ENCODE results near the gene COL5A1.

Gene COL5A1

GRCh38 chr9:134775081-134775951 is 133.7 kb downstream of the COL5A1 start:
- peak; percentile 15 for DNase-seq

DNA sequence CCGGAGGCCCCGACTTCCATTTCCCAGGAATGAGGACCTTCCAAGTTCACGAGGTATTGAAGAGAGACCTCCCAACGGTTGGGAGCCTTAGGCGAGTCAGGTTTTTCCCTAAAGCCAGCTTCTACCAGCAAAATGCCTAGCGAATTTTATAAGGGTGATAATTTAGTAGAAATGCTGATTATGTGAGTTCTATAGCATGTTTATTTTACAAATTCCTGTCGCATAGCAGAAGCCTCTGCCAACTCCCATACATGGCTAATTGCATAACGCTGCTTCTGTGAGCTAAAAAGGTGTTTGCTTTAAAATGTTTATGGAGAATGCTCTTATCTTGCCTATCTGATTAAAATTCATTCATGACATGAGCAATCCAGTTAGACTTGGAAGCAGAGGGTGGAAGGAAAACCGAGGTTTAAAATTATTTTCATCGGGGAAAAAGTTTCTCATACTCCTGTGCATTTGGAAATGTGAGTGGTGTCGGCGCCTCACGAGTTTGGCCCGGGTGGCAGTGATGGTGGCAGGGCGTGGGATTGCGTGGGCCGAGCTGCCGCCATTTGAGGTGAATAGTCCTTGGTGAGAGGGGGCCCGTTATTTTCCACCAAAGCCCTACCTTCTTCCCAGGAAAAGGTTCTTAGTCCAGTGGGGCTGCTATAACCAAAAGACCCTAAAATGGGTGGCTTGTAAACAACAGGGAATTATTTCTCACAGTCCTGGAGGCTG is 134.6 kb downstream of the COL5A1 start:
- no peak for DNase-seq

GRCh38 chr9:134777153-134777552 is 135.6 kb downstream of the COL5A1 start:
- no peak for DNase-seq

DNA sequence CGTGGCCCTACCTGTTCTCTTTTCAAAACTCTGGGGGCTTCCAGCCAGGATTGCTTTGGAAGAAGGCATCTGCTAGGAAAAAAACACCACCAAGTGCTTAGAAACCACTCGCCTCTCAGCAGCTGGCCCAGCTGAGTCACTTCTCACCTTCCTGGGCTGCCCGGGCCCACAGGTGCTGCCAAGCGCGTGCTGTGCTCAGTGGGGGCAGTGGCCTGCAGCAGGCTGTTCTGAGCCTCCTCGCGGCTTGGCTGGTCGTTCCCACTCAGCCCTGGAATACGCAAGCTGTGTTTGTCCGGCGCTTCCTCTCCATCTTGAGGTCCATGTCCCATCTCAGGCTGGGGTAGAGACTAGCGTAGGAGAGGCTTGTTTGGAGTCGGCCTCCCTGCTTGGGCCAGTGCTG is 136.6 kb downstream of the COL5A1 start:
- no peak for DNase-seq

DNA sequence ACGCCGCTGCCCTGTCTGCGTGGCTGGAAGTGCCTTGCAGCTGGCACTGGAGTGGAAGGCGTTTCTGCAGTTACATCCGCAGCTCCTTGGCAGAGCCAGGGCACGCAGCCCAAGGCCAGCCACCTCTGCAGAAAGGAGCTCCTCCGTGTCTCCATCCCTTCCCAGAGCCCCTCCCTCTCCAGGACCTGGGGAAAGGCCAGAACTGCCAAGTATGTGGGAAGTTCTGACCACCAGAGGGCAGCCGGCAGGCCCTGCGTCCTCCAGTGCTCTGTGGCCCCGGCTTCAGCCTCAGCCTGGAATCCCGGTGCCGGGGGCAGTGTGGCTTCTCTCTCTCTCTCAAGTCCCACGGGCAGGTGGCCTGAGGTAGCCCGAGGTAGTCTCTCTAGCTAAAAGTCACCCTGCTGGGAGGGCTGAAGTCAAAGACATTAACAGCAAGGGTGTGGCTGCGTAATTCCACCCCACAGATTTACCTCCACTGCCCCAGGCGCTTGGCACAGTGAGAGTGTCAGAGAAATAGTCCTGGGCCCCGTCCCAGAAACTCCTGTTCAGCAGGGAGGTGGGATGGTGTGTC is 137.3 kb downstream of the COL5A1 start:
- DNase-seq = no peak

GRCh38 chr9:134779640-134780039 is 138.0 kb downstream of the COL5A1 start:
- DNase-seq = no peak

DNA sequence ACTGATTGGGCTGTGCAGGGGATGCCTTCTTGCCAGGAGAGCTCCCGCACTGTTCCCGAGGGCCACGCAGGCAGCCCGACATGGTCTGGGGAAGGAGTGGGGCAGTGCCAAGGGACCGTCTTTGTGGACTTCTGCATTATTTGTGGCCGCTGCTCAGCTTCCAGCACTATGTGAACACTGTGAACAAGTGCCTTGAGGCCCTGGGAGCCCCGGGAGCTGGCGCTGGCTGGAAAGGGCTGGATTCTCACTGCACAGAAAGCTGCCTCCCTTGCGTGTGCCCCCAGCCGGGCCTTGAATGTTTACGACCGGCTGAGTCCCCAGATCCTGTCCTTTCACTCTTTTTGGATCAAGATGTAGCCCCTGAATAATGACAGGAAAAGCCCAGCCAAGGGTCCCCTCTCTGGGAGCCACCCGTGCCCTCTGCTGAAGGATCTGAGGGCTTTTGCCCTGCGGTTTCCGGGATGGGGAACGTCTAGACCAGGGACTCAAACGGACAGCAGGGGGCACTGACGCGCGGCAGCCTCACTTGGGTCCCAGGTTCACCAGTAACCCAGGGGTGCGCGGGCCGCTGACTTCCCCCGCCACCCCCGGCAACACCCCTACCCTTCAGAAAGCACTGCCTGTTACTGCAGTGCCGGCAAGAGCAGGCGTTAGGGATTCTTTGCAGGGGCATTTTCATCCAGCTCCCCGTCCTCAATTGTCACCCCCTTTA is 140.1 kb downstream of the COL5A1 start:
- no peak for DNase-seq

- DNase-seq = no peak
Observed at GRCh38 chr9:134782921-134783698, 141.5 kb downstream of the COL5A1 start.

- no peak for DNase-seq
Observed at GRCh38 chr9:134783699-134784039, 142.1 kb downstream of the COL5A1 start.

DNA sequence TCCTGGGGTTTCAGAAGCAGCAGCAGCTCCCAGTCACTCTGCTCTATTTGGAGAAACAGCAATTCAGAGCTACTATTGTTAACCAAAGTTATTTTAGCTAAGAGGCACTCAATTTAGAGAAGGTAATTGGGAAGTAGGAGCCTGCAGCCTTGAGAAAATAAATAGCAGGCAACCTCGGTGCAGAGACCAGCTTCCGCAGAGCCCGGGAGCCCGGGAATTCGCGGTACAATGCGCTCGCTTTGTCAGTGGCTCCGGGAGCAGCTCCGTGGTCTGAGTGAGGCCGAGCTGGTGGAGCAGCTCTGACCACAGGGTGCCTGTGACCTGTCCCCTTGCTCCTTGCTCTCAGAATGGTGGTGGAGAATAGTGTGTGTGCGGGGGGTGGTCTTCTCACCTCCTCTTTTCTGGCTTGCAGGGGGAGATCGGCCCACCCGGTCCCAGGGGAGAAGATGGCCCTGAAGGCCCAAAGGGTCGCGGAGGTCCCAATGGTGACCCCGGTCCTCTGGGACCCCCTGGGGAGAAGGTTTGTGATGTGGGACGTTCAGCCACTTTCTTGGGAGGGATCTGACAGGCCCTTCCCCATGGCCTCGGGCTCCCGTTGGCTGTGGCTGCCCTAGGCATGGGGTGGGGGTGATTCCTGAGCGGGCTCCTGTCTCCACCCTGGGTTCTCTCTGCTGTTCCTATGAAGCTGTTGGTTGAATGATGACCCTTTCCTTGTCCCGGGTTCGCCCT is 143.1 kb downstream of the COL5A1 start:
- no peak for DNase-seq

- no peak for DNase-seq
Observed at GRCh38 chr9:134785325-134786108, 143.9 kb downstream of the COL5A1 start.

GRCh38 chr9:134787601-134788531 is 146.3 kb downstream of the COL5A1 start:
- no peak for DNase-seq

DNA sequence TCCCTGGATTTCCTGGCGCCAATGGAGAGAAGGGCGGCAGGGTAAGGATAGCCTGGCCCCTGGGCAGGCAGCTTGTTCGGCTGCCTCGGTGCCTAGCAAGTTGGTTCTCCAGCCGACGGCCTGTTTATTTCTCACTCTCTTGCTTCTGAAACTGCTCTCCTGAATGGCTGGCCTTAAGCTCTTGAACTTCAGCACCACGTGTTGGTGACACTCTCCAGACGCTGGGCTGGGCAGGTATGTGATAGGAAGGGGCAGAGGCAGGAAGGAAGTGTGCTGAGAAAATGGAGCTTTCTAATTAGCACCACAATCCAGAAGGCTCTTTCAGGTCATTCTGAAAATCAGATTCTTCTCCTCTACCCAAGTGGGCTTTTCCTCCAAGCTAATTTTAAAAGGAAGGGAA is 147.6 kb downstream of the COL5A1 start:
- no peak for DNase-seq

- DNase-seq = no peak
Observed at GRCh38 chr9:134791009-134791408, 149.4 kb downstream of the COL5A1 start.

DNA sequence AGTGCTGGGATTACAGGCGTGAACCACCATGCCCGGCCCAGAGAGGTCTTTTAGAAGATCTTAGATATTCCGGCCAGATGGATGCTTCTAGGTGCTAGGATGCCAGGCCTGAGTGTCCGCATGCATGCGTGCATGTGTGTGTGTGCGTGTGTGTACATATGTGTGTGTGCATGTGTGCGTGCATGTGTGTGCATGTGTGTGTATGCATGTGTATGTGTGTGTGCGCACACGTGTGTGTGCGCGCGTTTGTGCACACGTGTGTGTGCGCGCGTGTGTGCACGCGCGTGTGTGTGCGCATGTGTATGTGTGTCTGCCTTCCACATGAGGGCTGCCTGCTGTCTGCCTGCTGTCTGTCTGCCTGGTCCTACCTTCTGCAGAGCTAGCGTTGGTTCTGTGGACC is 151.0 kb downstream of the COL5A1 start:
- DNase-seq = no peak

- no peak for DNase-seq
Observed at GRCh38 chr9:134793288-134794188, 151.9 kb downstream of the COL5A1 start.

GRCh38 chr9:134794663-134795370 is 153.2 kb downstream of the COL5A1 start:
- DNase-seq = no peak

DNA sequence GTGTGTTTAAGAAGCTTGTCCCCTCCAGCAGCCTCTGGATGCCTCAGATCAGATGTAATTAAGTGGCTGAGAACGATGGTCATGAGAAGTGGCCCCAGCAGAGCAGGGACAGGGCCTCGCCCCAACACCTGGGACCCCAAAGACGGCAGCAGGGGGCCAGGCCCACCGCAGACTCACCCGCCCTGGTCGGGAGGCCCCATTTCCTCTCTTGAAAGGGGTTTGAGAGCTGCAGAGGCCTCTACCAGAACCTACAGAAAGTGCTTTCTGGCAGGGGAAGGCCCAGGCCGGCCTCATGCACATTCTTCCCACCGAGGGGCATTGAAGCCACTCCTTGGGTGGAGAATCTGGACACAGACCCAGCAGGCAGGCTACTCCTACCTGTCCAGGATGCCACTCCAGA is 153.8 kb downstream of the COL5A1 start:
- no peak for DNase-seq
